GM21529 (cell line): ENCODE data around the gene ZNF862.
A peak's percentile ranks its signal among the peaks of the same experiment; 100 is the strongest.

ENCODE experiments used
- ATAC-seq: cut with Tn5 transposase; IDR thresholded peaks from one replicate; pipeline ENCODE4 v1.9.1; 2021; ENCODE audit not compliant: unreplicated experiment

Gene ZNF862

DNA sequence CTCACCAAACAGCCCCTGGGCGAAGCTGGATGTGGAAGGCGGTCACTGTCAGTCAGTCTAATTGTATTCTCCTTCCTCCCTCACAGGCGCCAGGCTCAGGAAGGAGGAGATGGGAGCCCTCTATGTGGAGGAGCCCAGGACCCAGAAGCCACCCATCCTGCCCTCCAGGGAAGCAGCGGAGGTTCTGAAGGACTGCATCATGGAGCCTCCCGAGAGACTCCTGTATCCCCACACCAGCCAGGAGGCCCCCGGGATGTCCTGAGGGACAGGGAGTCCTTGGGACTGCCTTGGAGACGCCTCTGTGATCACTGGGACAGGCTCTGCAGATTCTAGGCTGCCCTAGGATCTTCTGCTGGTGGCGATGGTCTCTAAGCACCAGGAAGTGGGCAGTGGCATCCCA, 25.8 kb downstream of the ZNF862 start:
- ATAC-seq = no peak

DNA sequence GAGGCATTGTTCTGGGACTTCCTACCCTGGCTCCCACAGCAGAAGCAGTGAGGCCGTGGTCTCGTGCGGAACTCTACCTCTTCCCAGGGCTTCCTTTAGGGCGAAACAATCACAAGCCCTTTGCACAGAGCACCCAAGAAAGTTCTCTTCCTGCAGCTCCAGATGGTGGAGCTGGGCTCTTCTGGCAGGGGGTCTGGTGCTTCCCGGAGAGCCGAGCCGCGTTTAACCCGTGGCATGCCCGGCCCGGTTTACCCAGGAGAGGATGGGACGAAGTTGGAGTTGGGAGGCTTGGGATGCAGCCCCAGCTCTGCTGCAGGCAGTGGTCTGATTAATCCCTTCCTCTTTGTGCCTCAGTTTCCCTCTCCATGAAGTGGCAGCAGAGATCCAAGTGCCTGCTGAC, 26.6 kb downstream of the ZNF862 start:
- no peak for ATAC-seq

DNA sequence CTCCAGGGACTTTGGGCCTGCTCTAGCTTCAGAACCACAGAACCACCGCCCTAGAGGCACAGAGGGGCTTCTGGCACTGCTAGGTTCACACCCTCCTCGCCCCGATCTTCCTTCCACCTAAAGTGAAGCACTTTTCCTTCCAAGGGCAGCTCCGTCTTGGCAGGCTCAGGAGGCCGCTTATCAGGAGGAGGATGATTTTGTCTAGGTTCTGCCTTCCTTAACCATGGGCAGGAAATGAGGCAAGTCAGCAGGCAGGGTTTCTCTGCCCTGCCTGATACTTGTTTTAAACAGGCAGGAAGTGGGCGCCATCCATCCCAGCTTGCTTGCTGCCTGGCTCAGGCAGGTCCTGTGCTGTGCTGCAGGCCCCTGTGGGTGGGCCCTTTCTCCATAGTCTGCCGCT, 27.3 kb downstream of the ZNF862 start:
- ATAC-seq = no peak

DNA sequence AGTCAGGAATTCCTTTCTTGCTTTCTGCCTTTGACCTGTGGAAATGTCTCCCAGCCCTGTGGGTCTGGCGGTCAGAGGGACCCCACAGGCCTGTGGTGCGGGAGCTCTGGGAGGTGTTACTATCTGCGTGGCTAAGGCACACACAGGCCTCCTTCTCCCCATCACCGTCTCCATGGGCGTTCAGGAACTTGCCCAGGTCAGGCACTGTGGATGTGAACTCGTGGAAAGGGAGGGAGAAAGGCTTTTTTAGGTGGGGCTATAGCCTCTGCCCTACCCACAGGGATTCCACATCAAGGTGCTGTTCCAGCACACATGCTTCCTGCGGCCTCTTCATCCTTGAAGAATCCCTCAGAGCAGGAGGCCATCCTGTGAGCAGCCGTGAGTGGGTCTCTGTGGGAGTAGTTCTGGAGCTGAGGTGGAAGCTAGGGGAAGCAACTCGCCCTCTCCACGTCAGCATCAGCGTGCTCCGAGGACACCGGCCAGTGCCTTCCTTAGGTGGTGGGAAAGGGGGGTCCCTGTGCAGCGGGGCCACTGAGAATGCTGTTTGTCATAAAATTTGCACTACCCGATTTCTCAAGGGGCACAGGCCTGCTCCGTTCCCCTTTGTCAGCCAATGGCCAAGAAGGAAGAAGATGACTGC, 28.1 kb downstream of the ZNF862 start:
- ATAC-seq = no peak

DNA sequence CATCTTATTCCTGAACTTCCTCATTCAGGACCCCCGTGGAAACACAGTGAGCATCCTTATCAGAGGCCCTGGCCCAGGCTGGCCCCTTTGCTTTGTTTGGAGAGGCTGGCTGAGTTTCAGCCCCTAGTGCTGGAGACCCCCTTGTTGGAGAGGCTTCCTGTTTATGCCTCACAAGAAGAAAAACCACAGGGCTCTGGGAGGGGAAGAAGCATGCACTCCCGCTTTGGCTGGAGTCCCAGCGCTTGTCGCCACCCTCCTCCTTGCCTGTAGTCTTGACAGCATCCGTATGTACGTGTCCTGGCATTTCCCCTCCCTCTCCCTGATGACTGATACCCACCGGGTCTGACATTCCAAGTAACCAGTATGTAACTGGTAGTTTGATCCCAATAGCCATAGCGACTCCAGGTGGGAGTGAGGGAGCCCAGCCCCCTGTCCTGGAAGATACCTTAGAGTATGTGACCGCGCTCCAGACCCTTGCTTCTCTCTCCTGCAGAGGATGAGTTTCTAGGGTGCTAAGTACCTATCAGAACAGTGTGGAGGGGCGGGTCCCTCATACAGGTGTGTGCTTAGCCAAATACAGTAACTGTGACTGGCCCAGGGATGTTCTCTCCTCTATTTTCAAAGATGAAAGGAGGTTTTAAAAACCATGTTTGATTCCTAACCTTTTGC, 28.7 kb downstream of the ZNF862 start:
- no peak for ATAC-seq

DNA sequence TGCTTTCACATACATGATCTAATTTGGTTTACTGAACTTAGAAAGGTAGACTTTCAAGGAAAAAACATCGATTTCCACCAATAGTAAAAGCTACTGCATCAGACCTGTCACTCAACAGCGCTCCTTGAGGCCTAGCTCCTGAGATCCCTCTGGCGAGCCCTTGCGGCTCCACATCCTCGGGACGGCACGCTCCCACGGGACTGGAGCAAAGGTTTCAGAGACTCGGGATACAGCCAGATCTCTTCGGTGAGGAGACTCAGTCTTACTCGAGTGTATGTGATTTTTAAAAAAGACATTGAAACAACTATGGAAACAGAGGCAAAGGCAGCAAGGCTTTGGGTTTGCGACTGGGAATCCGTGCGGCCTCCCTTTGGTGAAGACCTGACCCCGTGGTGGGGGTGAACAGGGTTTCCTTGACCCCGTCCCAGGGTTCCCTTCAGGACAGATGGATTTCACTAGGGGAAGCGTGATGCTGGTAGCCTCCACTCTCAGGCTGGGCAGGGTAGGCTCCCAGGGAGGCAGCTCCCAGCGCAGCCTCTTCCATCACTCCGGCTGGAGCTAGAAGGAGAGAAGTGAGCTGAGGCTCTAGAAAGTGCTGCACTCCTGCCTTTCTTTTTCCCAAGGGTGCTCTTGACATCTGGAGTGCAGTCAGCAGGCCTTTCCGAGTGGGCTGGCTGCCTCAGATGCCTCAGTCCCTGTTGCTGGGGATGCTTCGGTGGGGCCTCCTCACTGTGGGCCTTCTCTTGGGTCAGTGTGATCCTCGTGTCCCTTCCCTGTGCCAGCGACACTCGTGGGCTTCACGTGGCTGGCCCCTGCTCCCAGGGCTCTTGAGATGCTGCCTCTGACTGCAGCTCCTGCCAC, 29.8 kb downstream of the ZNF862 start:
- no peak for ATAC-seq

DNA sequence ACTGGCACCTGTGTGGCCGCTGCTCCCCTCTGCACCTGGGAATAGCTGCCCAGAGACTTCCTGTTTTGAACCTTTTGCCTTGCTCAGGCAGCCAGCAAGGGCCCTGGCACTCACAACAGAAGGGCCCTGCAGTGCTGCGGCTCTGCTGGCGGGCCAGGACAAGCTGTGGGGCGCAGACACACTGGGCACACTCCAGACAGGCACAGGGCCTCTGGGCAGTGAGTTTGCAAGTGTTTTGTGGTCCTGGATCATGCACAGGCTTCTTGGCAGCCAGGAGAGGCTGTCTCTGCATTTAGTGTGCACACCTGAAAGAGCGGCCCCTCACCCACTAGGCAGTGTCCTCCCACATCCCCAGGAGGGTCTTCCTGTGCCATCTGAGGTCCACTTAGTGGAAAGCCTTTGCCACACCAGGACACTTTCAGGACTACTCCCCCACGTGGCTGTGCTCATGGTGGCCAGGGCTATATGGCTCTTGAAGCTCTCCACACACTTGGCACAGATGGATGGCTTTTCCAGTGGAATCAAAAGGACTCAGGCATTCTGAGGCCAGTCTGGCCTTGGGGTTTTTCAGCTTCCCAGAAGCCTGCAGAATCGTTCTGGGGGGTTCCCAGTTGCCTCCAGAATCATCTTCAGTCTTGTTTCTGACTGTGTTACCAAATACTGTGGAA, 30.6 kb downstream of the ZNF862 start:
- no peak for ATAC-seq

DNA sequence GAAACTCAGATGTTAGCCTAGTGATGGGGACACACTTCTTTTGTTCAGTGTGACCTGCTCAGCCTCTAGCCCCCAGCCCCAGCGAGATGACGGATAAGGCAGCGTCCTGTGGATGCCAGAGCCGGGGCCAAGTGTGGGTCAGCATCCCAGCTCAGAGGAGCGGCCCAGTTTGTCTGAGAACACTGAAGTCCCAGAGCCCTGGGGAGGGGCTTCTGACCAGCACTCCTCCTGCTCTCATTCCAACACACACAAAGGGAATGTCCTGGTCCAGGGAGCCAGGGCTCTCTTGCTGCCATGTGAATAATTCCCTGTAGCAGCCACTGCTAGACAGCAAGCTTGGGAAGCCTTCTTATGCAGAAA, 31.1 kb downstream of the ZNF862 start:
- no peak for ATAC-seq

DNA sequence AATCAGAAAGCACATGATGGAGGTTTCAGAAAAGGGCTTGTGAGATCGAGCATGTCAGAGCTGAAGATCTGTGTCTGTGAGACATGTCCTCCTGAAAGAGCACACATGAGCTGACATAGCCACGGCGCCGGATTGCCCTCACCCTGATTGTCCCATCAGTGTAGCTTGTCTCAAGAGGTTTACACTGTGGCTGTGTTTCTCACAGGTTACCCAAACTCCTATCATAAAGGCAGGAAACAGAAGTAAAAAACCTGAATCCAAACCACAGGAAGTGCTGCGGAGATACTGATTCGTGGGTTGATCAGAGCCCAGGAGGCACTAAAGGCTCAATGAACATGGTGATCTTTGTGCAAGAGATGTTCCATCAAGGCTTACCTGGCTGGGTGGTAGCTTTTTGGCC, 31.7 kb downstream of the ZNF862 start:
- ATAC-seq = no peak

DNA sequence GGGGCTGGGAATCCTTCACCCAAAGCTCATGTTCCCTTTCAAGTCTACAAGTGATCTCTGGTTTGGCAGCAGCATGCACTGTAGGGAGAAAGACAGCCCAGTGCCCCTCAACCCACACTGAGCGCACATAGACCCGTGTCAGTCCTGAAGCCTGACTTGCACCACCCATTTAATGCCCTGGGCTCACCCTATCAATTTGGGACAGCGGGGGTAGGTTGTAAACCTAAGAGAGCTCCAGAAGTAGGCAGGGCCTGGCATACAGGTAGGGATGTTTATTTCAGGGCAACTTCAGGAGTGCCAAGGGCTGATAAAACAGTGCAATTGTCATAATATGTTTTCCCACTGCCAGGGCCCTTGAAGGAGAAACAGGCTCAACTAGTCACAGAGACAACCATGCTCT, 32.1 kb downstream of the ZNF862 start:
- no peak for ATAC-seq

DNA sequence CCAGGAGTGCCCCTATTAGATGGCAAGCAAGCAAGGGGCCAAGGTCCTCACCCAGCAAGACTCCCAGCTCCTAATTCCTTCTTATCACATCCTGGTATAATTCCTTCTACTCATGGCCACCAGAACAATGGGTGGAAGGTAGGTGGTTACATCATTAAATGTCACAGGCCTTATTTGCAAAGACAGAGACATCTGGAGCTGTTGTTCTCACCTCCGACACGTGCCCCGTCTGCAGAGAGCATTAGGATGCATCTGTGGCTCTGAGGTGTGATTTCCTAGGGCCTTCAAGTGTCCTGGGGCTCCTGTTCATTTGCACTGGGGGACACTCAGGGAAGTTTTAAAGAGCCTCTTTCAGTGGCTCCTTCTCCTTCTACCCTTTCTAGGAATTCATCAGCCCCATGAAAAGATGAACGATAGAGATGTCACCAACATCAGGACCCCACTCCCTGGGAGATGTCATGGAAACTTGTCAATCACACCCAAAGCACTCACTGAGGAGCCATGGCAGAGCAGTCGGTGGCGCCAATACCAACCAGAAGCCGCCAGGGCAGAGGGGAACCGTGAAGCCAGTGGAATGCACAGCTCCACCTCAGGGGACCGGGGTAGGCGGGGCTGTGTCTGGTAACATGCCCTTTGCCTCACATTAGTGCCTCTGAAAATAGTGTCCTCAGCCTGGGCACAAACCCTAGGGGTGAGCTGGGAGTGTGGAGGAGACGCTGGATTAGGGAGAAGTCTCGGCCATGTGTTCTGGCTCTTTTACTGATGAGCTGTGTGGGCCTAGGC, 32.7 kb downstream of the ZNF862 start:
- ATAC-seq = no peak

DNA sequence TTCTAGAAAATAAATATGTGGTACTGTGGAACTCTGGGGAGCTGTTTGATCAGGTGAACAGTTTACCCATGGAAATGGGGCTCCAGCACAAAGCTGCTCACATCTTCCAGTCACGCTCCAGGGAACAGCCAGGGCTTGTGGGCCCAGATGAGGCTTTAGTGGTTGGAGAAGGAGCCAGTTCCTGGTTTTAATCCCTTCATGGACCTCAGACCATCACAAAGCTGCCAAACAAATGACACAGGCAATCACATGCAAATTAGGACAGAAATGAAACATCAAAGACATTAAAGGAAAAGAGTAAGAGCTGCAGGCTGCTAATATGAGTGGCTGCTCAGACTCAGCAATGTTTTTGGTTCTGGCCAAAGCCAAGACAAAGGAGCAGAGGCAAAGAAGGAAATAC, 33.4 kb downstream of the ZNF862 start:
- no peak for ATAC-seq

DNA sequence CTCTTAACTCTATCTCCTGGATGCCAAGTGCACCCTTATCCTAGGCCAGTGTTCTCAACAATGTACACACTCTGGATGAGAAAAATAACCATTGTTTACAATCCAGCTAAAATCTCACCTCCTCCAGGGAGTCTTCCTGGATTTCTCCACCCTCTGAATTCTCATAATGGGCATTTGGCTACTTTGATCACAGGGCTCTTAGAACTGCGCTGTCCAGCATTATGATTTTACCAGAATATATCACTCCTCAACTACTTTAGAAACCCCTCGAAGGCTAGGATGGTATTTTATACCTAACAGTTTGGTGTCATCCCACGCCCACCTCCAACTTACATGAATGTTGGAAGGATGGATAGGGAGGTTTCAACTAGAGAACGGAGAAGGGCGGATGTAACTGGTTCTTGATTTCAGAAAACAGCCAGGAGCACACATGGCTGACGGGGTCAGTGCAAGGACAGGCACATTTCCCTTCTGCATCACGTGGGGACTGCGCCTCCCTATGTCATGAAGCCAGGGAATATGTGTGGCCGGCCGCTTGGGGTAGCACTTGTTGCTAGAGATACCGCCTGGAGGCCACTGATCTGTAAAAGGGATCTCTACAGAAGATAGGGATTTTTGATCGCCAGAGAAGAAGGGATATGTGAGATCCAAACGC, 34.4 kb downstream of the ZNF862 start:
- ATAC-seq = no peak

DNA sequence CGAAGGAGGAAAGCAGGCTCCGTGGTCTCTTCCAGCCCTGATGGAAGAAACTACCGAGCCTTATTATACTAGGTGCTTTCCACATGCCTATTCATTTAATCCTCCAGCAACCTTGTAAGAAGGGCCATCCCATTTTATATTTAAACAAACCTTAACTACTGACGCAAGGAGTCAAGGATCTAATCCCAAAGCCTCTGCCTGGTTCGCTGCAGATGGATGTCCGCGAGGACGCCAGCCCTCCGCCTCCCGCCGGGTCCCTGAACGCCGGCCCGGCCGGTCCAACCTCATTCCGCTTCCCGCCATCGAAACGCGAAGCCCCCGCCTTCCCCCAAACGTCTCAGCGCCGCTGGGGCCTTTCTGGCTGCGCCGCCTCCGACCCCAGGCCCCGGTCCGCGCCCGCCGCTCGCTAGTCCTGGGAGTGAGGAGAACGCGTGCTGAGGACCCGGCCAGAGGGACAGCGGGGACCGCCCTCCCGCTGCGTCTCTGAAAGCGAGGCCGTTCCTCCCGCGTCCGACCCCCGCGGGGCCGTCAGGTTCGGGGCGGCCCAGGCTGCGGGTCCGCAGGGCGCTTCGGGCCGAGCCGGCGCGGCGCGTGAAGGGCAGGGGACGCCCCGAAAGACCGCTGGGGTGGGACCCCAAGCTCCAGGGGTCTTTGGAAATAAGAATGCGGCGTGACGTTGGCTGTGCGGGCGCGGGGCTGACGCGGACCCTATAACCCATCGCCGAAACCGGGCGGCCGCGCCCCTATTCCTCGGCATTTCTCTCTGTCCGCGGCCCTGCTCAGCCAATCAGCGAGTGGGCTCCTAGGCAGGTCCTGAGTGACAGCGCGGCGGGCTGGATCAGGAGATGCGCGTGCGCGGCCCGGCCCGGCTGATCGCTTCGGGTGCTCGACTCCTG, 35.1 kb downstream of the ZNF862 start, which contains the start of gene ATP6V0E2:
Gene ATP6V0E2, plus strand, starts transcription at position 896 of the 896 bp plus-strand sequence. CDS start 97 bp downstream, outside the sequence.
- peak; percentile 91 for ATAC-seq

DNA sequence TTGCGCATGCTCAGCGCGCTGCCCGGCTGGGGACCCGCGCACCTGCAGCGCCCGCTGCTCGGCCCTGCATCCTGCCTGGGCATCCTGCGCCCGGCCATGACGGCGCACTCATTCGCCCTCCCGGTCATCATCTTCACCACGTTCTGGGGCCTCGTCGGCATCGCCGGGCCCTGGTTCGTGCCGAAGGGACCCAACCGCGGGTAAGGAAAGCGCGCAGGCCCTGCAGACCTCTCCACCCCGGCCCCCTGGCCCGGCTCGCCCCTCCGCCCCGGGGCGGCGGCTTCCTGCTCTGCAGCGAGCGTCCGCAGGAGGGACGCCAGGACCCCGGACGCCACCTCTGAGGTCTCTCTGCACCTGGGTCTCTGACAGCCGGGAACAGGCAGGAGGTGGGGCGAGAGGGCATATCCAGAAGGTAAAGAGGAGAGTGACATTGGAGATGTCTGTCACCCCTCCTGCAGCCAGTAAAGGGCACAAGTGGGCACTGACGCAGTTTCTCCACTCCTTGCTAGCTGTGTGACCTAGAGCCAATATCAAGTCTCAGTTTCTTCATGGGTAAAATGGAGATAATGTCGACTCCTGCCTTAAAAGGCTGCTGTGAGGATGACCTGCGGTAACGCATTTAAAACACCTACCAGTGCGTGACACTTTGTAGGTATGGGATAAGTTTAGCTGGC, 35.9 kb downstream of the ZNF862 start:
- ATAC-seq = peak; percentile 28

DNA sequence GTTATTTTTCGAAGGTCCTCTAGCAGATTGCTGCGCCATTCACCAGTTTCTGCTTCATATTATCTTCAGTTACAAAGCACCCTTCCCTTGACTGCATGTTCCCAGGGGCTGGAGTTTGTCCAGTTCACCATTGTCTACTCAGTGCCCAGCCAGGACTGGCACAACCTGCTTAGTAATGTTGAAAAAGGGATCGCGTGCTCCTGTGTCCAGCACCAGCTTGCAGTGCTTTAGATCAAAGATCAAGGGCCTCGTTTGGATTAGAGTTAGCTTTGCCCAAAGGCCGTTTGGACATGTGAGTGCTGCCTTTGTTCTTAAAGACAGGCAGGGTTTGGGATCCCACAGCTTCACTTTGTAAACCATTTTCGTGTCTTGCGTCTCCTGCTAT, 36.5 kb downstream of the ZNF862 start:
- no peak for ATAC-seq

DNA sequence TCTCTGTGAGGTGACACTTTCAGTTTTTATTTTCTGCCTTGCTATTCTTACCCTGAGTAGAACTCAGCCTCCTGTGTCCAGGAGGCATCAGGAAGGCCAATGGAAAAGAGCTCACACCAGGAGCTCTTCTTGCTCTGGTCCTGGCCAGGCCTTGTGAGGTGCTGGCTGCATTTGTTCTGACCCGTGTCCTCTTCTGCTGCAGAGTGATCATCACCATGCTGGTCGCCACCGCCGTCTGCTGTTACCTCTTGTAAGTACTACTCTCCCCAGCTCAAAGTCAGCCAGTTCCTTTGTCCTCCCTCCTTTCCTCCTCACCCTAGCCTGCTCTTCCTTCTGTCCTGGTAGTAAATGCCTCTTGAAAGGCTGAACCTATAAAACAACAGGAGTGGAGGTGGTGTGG, 37.2 kb downstream of the ZNF862 start:
- ATAC-seq = no peak

DNA sequence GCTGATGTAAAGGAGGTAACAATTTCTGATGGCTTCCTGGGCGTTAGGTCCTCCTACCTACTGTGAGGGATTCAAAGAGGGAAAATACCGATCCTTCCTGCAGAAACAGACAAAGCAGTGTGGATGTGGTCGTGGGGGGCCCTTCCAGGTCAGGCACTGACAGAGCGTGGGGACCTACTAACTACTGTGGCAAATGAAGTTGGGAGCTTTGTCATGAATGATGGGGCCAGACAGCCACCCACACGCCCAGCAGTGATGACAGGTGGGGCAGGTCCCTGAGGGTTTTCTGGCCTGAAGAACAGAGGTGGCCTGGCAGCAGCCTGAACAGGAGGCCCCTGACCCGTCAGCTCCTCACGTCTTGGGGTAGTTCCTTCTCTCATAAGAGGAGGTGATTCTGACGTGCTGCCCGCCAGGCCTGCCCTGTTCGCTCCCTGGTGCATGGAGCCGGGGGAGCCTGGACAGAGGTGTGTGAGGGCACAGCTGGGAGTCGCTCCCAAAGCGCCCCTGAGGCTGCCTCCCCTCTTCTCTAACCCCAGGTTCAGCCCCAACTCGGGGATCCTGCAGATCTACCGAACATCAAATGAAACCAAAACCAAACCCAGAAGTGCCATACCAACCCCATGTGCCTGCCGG, 39.8 kb downstream of the ZNF862 start:
- no peak for ATAC-seq
